Breast epithelium (tissue), 3 donors: ENCODE results near the gene SLC25A17.

Source experiments
- CTCF ChIP-seq, 3 donors: fragments of 450-650 bp; IDR thresholded peaks; one replicate each; pipeline ENCODE4 v1.5.1; 2016 to 2017; ENCODE audit warnings: antibody characterized with exemption in 3 of 3, mild to moderate bottlenecking in 3 of 3, moderate library complexity in 3 of 3
- POLR2A ChIP-seq: fragments of 450-650 bp; IDR thresholded peaks from one replicate; pipeline ENCODE4 v1.6.1; 2016; ENCODE audit warnings: antibody characterized with exemption, mild to moderate bottlenecking, moderate library complexity

- no peak for TF ChIP-seq POLR2A
- no peak for TF ChIP-seq CTCF (IDR thresholded peaks at IDR 0.05)
These were observed 13.4 kb downstream of the SLC25A17 start for GRCh38 chr22:40805699-40806203.
